ENCODE data around the gene PPP2R5B. TPM values are rescaled to one million over a fixed set of nuclear protein-coding genes. Genes with fewer than 3 reads are reported as not detected.

Gene PPP2R5B
- total RNA-seq, 1 donor from 2014 or later, result 5.7 TPM

GRCh38 chr11:64887757-64888405, 36.6 kb upstream of the PPP2R5B start:
- Mint-ChIP-seq H3K4me1 (peaks cover 12% of the 10 kb centered on the region), H3K27me3 (ENCODE audit: insufficient read depth, low read depth) (peaks cover 9% of the 10 kb centered on the region), H3K27ac (peak overlapping the region; percentile 97), H3K36me3 (no peaks in the 10 kb centered on the region), H3K4me3 (peak overlapping the region; percentile 83), H3K9me3 (no peaks in the 10 kb centered on the region)
- no peaks in the 10 kb centered on the region for H3K9me3 ChIP-seq (ENCODE audit: low read depth)
- no peak overlapping the region for H3K27ac ChIP-seq
- H3K27me3 ChIP-seq, result no peaks in the 10 kb centered on the region
- no peak for TF ChIP-seq EZH2phosphoT487 (IDR thresholded peaks at IDR 0.05)
- TF ChIP-seq EZH2 (IDR thresholded peaks at IDR 0.05), result peak; percentile 24
- TF ChIP-seq CTCF (IDR thresholded peaks at IDR 0.05), result peak; percentile 94
- H3K36me3 ChIP-seq, result no peaks in the 10 kb centered on the region
- peaks cover 3% of the 10 kb centered on the region for H3F3A ChIP-seq (ENCODE audit: low read depth)
- H2AFZ ChIP-seq (replicated peaks), result peak overlapping the region; percentile 97
- H3K4me2 ChIP-seq, result peak overlapping the region; percentile 74
- no peaks in the 10 kb centered on the region for H3K79me2 ChIP-seq (ENCODE audit: low read depth)
- H3K4me1 ChIP-seq, result peaks cover 12% of the 10 kb centered on the region
- no peak overlapping the region for H3K4me3 ChIP-seq
- no peaks in the 10 kb centered on the region for H4K20me1 ChIP-seq (ENCODE audit: low read depth)
- no peak overlapping the region for H3K9ac ChIP-seq
- DNase-seq (ENCODE audit: low spot score), result peak; percentile 91

GRCh38 chr11:64888406-64888728, 36.1 kb upstream of the PPP2R5B start:
- DNase-seq (ENCODE audit: low spot score), result no peak
- no peak overlapping the region for H3K4me3 ChIP-seq
- peak overlapping the region; percentile 97 for H2AFZ ChIP-seq (replicated peaks)
- Mint-ChIP-seq H3K9me3 (no peaks in the 10 kb centered on the region), H3K27me3 (ENCODE audit: insufficient read depth, low read depth) (peaks cover 9% of the 10 kb centered on the region), H3K27ac (peak overlapping the region; percentile 97), H3K36me3 (no peaks in the 10 kb centered on the region), H3K4me3 (no peak overlapping the region), H3K4me1 (peaks cover 12% of the 10 kb centered on the region)
- no peak overlapping the region for H3K9ac ChIP-seq
- no peaks in the 10 kb centered on the region for H3K36me3 ChIP-seq
- H3F3A ChIP-seq (ENCODE audit: low read depth), result peaks cover 3% of the 10 kb centered on the region
- H3K4me1 ChIP-seq, result peaks cover 12% of the 10 kb centered on the region
- H3K9me3 ChIP-seq (ENCODE audit: low read depth), result no peaks in the 10 kb centered on the region
- H3K27me3 ChIP-seq, result no peaks in the 10 kb centered on the region
- H3K79me2 ChIP-seq (ENCODE audit: low read depth), result no peaks in the 10 kb centered on the region
- H4K20me1 ChIP-seq (ENCODE audit: low read depth), result no peaks in the 10 kb centered on the region
- no peak for TF ChIP-seq CTCF (IDR thresholded peaks at IDR 0.05)
- TF ChIP-seq EZH2 (IDR thresholded peaks at IDR 0.05), result no peak
- no peak for TF ChIP-seq EZH2phosphoT487 (IDR thresholded peaks at IDR 0.05)
- peak overlapping the region; percentile 74 for H3K4me2 ChIP-seq
- H3K27ac ChIP-seq, result no peak overlapping the region

- Histone ChIP-seq H3K4me3 (no peak overlapping the region), H3K4me2 (peak overlapping the region; percentile 74), H3K4me1 (peaks cover 12% of the 10 kb centered on the region), H3K36me3 (no peaks in the 10 kb centered on the region), H3K9me3 (ENCODE audit: low read depth) (no peaks in the 10 kb centered on the region), H2AFZ (replicated peaks) (peak overlapping the region; percentile 97), H3K27ac (no peak overlapping the region), H3K9ac (no peak overlapping the region), H4K20me1 (ENCODE audit: low read depth) (no peaks in the 10 kb centered on the region), H3F3A (ENCODE audit: low read depth) (peaks cover 3% of the 10 kb centered on the region), H3K27me3 (no peaks in the 10 kb centered on the region), H3K79me2 (ENCODE audit: low read depth) (no peaks in the 10 kb centered on the region)
- Mint-ChIP-seq H3K27ac (peak overlapping the region; percentile 76), H3K9me3 (no peaks in the 10 kb centered on the region), H3K4me3 (no peak overlapping the region), H3K4me1 (peaks cover 12% of the 10 kb centered on the region), H3K36me3 (no peaks in the 10 kb centered on the region), H3K27me3 (ENCODE audit: insufficient read depth, low read depth) (peaks cover 8% of the 10 kb centered on the region)
- no peak for DNase-seq (ENCODE audit: low spot score)
- no peak for TF ChIP-seq EZH2phosphoT487 (IDR thresholded peaks at IDR 0.05)
- TF ChIP-seq EZH2 (IDR thresholded peaks at IDR 0.05), result no peak
Measured at GRCh38 chr11:64888729-64889511, 35.6 kb upstream of the PPP2R5B start.

- no peak overlapping the region for H3K4me2 ChIP-seq
- no peak overlapping the region for H3K9ac ChIP-seq
- H3F3A ChIP-seq (ENCODE audit: low read depth), result peaks cover 3% of the 10 kb centered on the region
- H3K27ac ChIP-seq, result no peak overlapping the region
- peaks cover 5% of the 10 kb centered on the region for H3K27me3 Mint-ChIP-seq (ENCODE audit: insufficient read depth, low read depth)
- TF ChIP-seq EZH2phosphoT487 (IDR thresholded peaks at IDR 0.05), result no peak
- peaks cover 5% of the 10 kb centered on the region for H4K20me1 ChIP-seq (ENCODE audit: low read depth)
- no peaks in the 10 kb centered on the region for H3K9me3 Mint-ChIP-seq
- H3K27ac Mint-ChIP-seq, result peak overlapping the region; percentile 50
- peaks cover 12% of the 10 kb centered on the region for H3K4me1 Mint-ChIP-seq
- H2AFZ ChIP-seq (replicated peaks), result no peak overlapping the region
- H3K36me3 Mint-ChIP-seq, result no peaks in the 10 kb centered on the region
- no peaks in the 10 kb centered on the region for H3K27me3 ChIP-seq
- no peaks in the 10 kb centered on the region for H3K9me3 ChIP-seq (ENCODE audit: low read depth)
- H3K4me3 Mint-ChIP-seq, result no peak overlapping the region
- no peaks in the 10 kb centered on the region for H3K79me2 ChIP-seq (ENCODE audit: low read depth)
- no peak for DNase-seq (ENCODE audit: low spot score)
- peaks cover 12% of the 10 kb centered on the region for H3K4me1 ChIP-seq
- H3K4me3 ChIP-seq, result no peak overlapping the region
- no peaks in the 10 kb centered on the region for H3K36me3 ChIP-seq
Measured at GRCh38 chr11:64890522-64890939, 34.0 kb upstream of the PPP2R5B start.
